Dermis microvascular lymphatic vessel endothelial cell (primary cell): ENCODE measurements around the gene DNAH1. TPM values are rescaled to one million over a fixed set of nuclear protein-coding genes. Genes with fewer than 3 reads are reported as not detected.

Experiments
- DNase-seq, 2 donors: peaks; one replicate each; pipeline versions ENCODE4 v3.0.0 to v3.0.0-alpha.2; 2010; ENCODE audit warnings: low read depth in 2 of 2
- total RNA-seq: library from RNA; depleted of rRNA; stranded (reverse); fragments of >200 nt; gene quantifications from 2 replicates; pipeline ENCODE4 v1.2.1, GENCODE V29; 2014

The DNAH1 gene
- total RNA-seq, 1 donor from 2014 or later: 1.0 TPM

GRCh38 chr3:52433328-52433995 lies 117.3 kb downstream of the DNAH1 start:
- no peak for DNase-seq

- no peak for DNase-seq
Measured at GRCh38 chr3:52433996-52434479, 117.9 kb downstream of the DNAH1 start.

- no peak for DNase-seq
Measured at GRCh38 chr3:52434491-52435115, 118.5 kb downstream of the DNAH1 start.

GRCh38 chr3:52435246-52436101 lies 119.4 kb downstream of the DNAH1 start:
- no peak for DNase-seq

GRCh38 chr3:52436500-52437149 lies 120.5 kb downstream of the DNAH1 start:
- peak in 1 of 2 donors; percentile 44 for DNase-seq

GRCh38 chr3:52437326-52438103 lies 121.4 kb downstream of the DNAH1 start:
- DNase-seq: peak in 1 of 2 donors; percentile 37

GRCh38 chr3:52438104-52438376 lies 121.9 kb downstream of the DNAH1 start:
- DNase-seq: no peak

GRCh38 chr3:52438579-52439425 lies 122.7 kb downstream of the DNAH1 start:
- no peak for DNase-seq

- DNase-seq: no peak
Measured at GRCh38 chr3:52439426-52440248, 123.5 kb downstream of the DNAH1 start.

- DNase-seq: no peak
Measured at GRCh38 chr3:52440249-52440551, 124.1 kb downstream of the DNAH1 start.

GRCh38 chr3:52440671-52441070 lies 124.6 kb downstream of the DNAH1 start:
- DNase-seq: no peak

- no peak for DNase-seq
Measured at GRCh38 chr3:52441091-52441771, 125.1 kb downstream of the DNAH1 start.

- DNase-seq: no peak
Measured at GRCh38 chr3:52441772-52442332, 125.7 kb downstream of the DNAH1 start.

- no peak for DNase-seq
Measured at GRCh38 chr3:52442409-52443267, 126.5 kb downstream of the DNAH1 start.

GRCh38 chr3:52443268-52443610 lies 127.1 kb downstream of the DNAH1 start:
- no peak for DNase-seq

GRCh38 chr3:52443791-52444687 lies 127.9 kb downstream of the DNAH1 start:
- no peak for DNase-seq
